A549 treated with AZD9567 at 1 μM for 4 hours (cell line): ENCODE results near the gene ORC3. TPM values are rescaled to one million over a fixed set of nuclear protein-coding genes. Genes with fewer than 3 reads are reported as not detected.

ENCODE experiments used
- total RNA-seq: library from RNA; stranded (reverse); fragments of 200-300 nt; extraction: Qiagen RNA extraction; gene quantifications from 5 replicates; pipeline ENCODE4 v1.2.3, GENCODE V29; 2022; ENCODE audit not compliant: insufficient read depth

Gene ORC3
- total RNA-seq, result 16.1 to 18.0 TPM (median 16.9 TPM) in 5 replicates

DNA sequence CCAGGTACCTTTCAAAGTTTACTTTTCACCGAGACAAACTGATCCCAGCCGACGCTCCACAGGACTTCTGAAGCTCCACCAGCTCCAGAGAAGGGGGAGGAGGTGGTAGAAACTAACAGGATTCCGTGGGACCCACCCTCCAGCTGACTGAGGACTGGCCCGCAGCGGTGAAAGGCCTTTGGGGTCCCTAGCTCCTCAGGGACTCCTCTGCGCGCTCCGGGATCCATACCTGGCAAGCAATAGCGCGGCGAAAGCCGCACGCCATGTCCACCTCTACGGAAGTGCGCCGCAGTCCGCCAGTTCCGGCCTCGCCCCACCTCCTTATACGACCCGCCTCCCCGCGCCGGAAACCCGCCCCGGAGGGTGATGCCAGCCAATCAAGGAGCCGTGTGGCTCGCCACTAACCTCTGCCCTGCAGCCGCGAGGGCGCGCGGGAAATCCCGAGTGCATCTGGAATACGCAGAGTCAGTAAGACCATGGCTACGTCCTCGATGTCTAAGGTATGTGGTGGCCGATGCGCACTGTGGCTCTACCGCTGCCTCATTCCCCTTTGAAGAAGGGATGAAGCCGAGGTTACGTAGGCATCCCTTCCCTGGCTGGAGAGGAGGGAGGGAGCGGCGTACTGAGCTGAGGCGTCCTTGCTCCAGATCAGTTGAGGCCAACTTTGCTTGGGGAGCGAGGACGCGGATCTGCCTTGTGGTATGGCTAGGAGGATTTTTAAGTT, at the start of gene ORC3, which contains the start of gene RARS2:
TSS of gene ORC3 (plus strand) at position 443 of the 724 bp plus-strand sequence. CDS start at position 477, 34 bp downstream.
TSS of gene RARS2 (minus strand) at position 295 of the 724 bp plus-strand sequence. CDS start at position 265, 30 bp downstream.

DNA sequence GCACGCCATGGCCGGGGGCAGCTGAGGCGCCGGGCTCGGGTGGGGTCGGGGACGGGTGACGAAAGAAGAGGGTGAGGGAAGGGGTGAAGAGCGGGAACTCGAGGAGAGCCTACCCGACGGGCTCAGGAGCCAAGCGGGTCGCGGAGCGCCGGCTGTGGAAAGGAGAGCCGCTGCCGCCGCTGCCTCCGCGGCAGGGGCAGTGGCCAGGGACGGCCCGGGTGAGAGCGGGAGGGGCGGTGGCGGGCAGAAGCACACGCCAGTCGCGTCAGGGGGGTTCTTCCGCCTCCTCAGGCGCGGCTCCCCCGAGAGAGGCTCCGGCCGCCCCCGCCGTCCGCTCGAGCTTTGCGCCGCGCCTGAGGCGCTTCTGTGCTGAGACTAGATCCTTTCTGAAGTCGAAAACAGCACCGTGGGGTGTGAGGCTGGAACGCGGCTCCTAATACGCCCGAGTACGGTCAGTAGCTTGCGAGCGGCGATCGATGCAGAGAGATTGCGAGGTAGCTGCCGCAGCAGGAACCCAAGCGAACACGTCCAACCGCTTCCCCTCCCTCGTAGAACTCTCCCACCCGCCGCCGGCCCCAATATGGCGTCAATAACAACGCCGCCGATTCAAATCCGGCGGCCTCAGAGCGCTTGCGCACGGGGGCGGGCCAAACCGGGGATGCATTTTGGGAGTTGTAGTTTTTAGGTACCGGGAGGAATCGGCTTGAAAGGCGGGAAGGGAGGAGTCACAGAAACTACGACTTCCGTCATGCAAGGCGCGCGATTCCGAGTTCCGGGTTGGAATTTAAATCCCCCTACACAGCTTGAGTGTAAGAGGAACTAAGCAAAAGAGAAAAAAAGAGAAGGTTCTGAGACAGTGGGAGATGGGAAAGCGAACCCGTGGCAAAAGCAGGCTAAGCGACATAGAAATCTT, 112.0 kb downstream of the ORC3 start, which contains the start of gene AKIRIN2:
TSS of gene AKIRIN2 (minus strand) at position 558 of the 913 bp plus-strand sequence. CDS start at position 9, 549 bp downstream.

Other genes with a start within 250 kb of the ORC3 start
- 0.07 to 0.34 TPM (median 0.33 TPM) in 3 of 5 replicates, not detected in the others for gene C6orf163, start 245.3 kb upstream of the ORC3 start, total RNA-seq
- 0.50 to 0.60 TPM (median 0.52 TPM) in 4 of 5 replicates, not detected in the other for gene CFAP206, start 182.2 kb upstream of the ORC3 start, total RNA-seq
- 7.3 to 10.0 TPM (median 9.1 TPM) in 5 replicates for gene SLC35A1, start 117.2 kb upstream of the ORC3 start, total RNA-seq
- 19.8 to 23.1 TPM (median 20.9 TPM) in 5 replicates for gene RARS2, start 148 bp upstream of the ORC3 start, total RNA-seq
- 24.0 to 34.3 TPM (median 31.3 TPM) in 5 replicates for gene AKIRIN2, start 112.1 kb downstream of the ORC3 start, total RNA-seq